Stimulated activated CD8-positive, alpha-beta memory T cell treated with anti-CD3 and anti-CD28 coated beads, Interleukin-2, amount 100 ng/mL, for 48 hours (primary cell): Measurements from ENCODE around the gene ZNF333.
"Not testable (repeated sequence)": the region's sequence is repeated elsewhere in the genome, so short reads cannot be mapped to it uniquely, and the experiment has no call there.

Source experiments
- DNase-seq, 2 donors: peaks; one replicate each; pipeline ENCODE4 v3.0.0-alpha.2; 2020; ENCODE audit warnings: low read depth in 2 of 2

ZNF333 gene

GRCh38 chr19:14699641-14700040, 9.8 kb downstream of the ZNF333 start:
- DNase-seq: no peak

- DNase-seq: no peak
Observed at GRCh38 chr19:14700711-14701375, 11.0 kb downstream of the ZNF333 start.

GRCh38 chr19:14703833-14704232, 14.0 kb downstream of the ZNF333 start:
- DNase-seq: no peak

- DNase-seq: no peak
Observed at GRCh38 chr19:14704450-14704849, 14.6 kb downstream of the ZNF333 start.

GRCh38 chr19:14715841-14716240, 26.0 kb downstream of the ZNF333 start:
- DNase-seq: no peak

- no peak for DNase-seq
Observed at GRCh38 chr19:14718522-14719116, 28.8 kb downstream of the ZNF333 start.

- DNase-seq: no peak
Observed at GRCh38 chr19:14719162-14719561, 29.3 kb downstream of the ZNF333 start.

GRCh38 chr19:14722127-14722526, 32.3 kb downstream of the ZNF333 start:
- DNase-seq: no peak

- no peak for DNase-seq
Observed at GRCh38 chr19:14728595-14728994, 38.7 kb downstream of the ZNF333 start.

- DNase-seq: no peak
Observed at GRCh38 chr19:14731200-14731599, 41.4 kb downstream of the ZNF333 start.

GRCh38 chr19:14732510-14732909, 42.7 kb downstream of the ZNF333 start:
- no peak for DNase-seq

- no peak for DNase-seq
Observed at GRCh38 chr19:14733574-14733973, 43.7 kb downstream of the ZNF333 start.

GRCh38 chr19:14735915-14736314, 46.1 kb downstream of the ZNF333 start:
- DNase-seq: no peak

- DNase-seq: no peak
Observed at GRCh38 chr19:14746886-14747285, 57.0 kb downstream of the ZNF333 start.

- no peak for DNase-seq
Observed at GRCh38 chr19:14748601-14749000, 58.8 kb downstream of the ZNF333 start.

GRCh38 chr19:14758816-14759215, 69.0 kb downstream of the ZNF333 start:
- no peak for DNase-seq

GRCh38 chr19:14761607-14762006, 71.8 kb downstream of the ZNF333 start:
- DNase-seq: no peak

- DNase-seq: no peak
Observed at GRCh38 chr19:14762111-14762510, 72.3 kb downstream of the ZNF333 start.

- no peak for DNase-seq
Observed at GRCh38 chr19:14763497-14764145, 73.8 kb downstream of the ZNF333 start.

GRCh38 chr19:14764401-14764800, 74.6 kb downstream of the ZNF333 start:
- DNase-seq: no peak

GRCh38 chr19:14765403-14765802, 75.6 kb downstream of the ZNF333 start:
- not testable (repeated sequence) for DNase-seq

- DNase-seq: not testable (repeated sequence)
Observed at GRCh38 chr19:14765841-14766240, 76.0 kb downstream of the ZNF333 start.

GRCh38 chr19:14767466-14767971, 77.7 kb downstream of the ZNF333 start:
- no peak for DNase-seq
